HG03097 (cell line): ENCODE measurements around the gene LYZL6.

Experiments
- ATAC-seq: cut with Tn5 transposase; IDR thresholded peaks from one replicate; pipeline ENCODE4 v1.9.1; 2021; ENCODE audit not compliant: unreplicated experiment, low FRiP score

The LYZL6 gene

GRCh38 chr17:35889818-35890773 is 53.4 kb downstream of the LYZL6 start:
- no peak for ATAC-seq

GRCh38 chr17:35889241-35889640 is 54.3 kb downstream of the LYZL6 start:
- ATAC-seq = no peak
